ENCODE measurements around the gene HOXA1.

The HOXA1 gene

DNA sequence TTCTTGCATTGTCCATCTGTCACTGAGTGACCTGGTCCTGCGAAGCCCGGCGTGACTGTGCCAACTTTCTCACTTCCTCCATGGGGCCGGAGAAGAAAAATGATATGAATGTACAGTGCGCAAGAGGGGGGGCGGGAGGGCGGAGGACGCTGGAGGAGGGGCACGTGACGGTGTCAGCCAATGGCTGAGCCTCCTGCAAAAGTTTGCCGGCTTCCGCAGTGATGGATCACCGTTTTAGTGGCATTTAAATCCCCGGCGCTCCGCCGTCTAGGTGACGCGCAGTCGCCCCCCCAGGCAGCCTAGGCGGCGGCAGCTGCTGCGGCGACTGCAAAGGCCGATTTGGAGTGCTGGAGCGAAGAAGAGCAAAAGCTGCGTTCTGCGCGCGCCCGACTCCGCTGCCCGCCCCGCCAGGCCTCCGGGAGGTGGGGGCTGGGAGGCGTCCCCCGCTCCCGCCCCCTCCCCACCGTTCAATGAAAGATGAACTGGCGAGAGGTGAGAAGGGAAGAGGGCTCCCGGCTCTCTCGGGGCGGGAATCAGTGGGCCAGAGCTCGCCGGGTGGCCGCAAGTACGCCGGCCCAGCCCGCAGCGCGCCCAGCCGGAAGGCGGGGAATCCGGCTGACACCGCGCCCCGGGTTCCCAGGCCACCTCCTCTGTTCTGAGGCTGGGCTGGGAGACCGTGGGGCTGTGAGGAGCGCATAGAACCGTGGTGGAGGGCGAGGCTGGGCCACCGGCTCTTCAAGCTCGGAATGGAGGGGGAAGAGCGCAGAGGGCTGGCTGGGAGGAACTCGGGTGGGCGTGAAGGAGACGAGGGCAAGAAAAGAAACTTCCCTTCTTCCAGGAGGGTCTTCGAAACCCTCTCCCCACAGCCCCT lies at the start of gene HOXA1:
HOXA1 (minus strand) TSS at position 104 of the 871 bp plus-strand sequence; CDS start at position 16, 88 bp downstream.
- DNase-seq (ENCODE audit: low spot score), result peak; percentile 74

GRCh38 chr7:27145165-27145913 lies 49.5 kb upstream of the HOXA1 start:
- DNase-seq (ENCODE audit: low spot score), result no peak

- no peak for DNase-seq (ENCODE audit: low spot score)
Observed at GRCh38 chr7:27144781-27145164, 49.0 kb upstream of the HOXA1 start.

DNA sequence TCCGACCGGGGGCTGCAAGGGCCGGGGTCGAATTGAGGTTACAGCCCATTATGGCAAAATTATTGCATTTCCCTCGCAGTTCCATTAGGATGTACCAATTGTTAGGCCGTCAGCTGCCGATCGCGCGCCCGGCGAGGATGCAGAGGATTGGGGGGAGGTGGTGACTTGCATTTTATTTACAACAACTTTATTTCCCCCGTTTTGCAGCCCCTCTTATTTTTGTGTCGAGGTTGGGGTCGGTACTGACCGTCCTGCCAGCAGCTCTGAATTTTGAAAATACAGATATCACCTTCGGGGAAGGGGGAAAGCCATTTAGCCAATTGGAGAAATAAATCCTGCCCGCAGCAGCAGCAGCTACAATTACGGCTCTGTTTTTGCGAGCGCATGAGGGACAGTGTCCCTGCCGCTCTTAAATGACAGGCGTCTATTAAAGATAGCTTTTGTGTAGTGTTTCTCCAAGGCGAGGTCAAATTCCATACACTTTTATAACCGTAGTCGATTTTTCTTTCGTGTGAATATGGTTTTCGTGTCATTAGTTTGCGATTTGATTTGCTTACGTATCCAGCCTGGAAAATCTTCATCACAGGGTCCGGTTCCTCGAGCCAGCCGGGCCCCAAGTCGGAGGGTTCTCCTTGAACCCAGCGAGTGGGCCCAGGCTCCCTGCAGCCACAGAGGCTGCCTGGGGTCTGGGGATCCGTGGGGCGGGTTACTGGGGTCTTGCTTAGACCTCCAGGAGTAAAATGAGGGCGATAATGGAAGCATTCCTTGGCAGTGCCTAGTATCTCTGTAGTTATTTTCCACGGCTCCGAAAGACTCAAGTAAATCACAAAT lies 48.4 kb upstream of the HOXA1 start:
- DNase-seq (ENCODE audit: low spot score), result no peak

- no peak for DNase-seq (ENCODE audit: low spot score)
Observed at GRCh38 chr7:27143023-27143949, 47.5 kb upstream of the HOXA1 start, which contains the start of gene HOXA5. HOXA5 (minus strand) TSS chr7:27143681; CDS start chr7:27143607, 74 bp downstream.

DNA sequence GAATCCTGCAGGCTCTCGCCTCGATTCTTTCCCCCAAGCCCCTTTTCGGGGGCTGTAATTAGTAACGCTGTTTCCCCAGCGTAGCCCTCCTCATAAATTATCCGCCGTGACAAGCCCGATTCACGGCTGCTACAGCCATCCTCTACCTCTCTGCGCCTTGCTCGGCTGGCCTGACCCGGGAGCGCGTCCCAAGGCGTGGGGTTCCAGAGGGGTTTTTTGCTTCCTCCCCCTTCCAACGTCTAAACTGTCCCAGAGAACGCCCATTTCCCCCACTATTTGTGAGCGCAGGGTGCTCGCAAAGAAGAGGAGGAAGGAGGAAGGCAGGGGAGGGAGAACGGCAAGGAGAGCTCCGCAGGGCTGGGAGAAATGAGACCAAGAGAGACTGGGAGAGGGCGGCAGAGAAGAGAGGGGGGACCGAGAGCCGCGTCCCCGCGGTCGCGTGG lies 46.8 kb upstream of the HOXA1 start:
- no peak for DNase-seq (ENCODE audit: low spot score)

GRCh38 chr7:27141923-27142579 lies 46.3 kb upstream of the HOXA1 start:
- no peak for DNase-seq (ENCODE audit: low spot score)

- DNase-seq (ENCODE audit: low spot score), result no peak
Observed at GRCh38 chr7:27141137-27141922, 45.5 kb upstream of the HOXA1 start.

DNA sequence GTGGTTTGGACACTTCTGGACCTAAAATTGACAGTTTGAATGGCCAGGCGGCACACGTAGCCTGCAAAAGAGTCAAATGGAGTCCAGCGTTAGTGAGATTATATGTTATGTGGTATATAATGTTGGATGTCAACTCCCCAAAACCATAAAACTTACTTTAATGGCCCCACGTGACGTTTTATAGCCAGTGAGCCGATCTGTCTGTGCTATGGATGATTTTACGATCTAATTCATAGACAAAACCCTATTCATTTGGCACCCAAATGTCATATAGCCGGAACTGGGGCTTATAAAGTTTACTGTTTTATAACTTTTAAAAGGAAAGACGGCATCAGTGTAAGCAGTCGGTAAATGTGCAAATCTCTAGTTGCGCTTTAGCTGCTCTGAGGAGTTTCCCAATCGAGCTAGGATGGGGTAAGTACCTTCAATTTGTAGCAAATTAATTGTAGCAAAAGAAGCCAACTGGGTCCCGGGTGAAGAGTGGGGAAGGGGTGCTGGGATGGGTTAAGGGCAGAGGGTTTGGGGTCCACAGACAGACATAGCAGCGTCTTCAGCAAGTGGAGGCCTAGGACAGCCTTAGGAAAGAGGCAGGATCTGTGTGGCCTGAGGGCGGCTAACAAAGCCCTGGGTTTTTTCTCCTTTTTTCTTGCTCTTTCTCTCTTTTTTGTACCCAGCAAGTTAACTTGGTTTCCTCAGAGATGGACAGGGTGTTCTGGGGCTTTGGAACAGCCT lies 44.5 kb upstream of the HOXA1 start:
- DNase-seq (ENCODE audit: low spot score), result no peak

DNA sequence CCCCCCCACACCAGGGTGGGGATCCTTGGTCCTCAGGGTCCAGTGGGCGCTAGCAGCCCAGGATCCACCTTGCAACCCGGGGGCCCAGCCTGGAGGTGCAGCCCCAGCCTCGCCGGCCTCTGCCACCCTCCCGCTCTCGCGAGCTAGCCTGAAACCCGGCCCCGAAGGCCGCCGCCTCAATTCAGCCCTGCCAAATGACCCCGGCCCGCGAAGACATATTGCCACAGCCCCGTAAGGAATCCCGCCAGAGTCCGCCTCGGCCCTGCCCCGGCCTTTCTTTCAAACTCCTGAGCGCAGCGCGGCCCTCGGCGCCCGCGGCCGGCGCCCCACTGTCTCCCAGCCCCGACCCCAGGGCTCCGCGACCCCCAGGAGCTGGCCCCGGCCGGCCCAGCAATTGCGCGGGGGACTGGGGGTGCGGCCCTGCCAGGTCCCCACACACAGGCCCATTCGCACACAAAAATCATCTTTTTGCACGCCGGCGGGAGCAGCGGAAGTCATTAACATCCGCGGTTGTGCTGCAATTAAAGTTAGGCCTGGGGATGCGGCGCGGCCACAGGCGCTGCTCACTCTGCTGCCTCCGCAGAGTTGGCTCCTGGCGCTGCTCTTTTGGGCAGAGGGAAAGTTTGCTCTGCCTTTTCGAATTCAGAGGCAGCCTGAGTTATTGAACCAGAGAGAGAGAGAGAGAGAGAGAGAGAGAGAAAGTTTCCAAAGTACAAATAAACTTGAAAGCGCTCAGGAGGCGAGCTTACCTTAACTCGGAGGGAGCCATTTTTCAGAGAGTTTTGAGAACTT lies 43.7 kb upstream of the HOXA1 start:
- DNase-seq (ENCODE audit: low spot score), result no peak

GRCh38 chr7:27138985-27139333 lies 43.2 kb upstream of the HOXA1 start:
- no peak for DNase-seq (ENCODE audit: low spot score)

DNA sequence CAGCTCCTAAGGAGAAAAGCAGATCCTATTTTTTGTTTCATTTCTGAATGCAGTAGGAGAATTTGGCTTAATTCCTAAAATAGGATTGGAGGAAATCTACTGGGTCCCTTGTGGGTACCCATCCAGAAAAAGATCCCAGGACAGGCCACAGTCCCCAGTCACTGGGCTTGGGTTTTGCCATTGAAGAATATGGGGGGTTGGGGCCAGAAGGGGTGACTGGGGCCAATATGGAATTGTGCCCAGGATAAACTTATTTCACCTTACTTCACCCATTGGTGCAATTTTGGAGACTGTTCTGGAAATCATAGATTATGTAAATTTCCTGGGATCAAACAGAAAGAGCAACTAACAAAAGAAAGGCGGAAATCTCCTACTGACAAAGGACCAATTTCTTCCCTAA lies 42.7 kb upstream of the HOXA1 start:
- no peak for DNase-seq (ENCODE audit: low spot score)

DNA sequence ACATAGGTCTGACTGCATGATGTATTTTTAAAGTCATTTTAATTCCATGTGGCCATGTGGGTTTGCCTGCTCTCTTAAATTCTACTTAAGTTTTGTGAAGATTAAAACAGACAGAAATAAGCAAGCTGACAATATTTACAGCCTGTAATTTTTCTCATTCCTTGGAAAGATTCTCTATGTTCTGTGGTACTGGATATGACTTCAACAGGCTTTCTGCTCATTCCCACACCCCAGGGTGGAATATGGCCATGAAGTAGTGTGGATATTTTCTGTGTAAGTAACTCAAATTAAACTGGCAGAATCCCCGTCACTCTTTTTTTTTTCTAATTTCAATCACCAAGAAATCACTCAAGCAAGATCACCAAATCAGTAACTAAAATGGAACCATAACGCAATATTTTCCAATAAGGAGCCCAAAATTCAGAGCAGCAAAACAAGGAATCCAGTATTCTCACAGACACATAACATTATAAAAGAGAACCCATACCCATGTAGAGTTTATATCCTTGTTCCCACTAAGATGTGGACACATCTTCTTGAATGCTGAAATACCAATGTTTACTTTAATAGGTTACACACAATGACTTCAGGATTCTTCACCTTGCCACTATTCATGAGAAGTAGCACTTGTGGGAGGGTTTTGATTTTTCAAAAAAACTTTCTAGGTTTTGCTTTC lies 42.0 kb upstream of the HOXA1 start:
- no peak for DNase-seq (ENCODE audit: low spot score)

- DNase-seq (ENCODE audit: low spot score), result no peak
Observed at GRCh38 chr7:27134392-27134791, 38.6 kb upstream of the HOXA1 start.

DNA sequence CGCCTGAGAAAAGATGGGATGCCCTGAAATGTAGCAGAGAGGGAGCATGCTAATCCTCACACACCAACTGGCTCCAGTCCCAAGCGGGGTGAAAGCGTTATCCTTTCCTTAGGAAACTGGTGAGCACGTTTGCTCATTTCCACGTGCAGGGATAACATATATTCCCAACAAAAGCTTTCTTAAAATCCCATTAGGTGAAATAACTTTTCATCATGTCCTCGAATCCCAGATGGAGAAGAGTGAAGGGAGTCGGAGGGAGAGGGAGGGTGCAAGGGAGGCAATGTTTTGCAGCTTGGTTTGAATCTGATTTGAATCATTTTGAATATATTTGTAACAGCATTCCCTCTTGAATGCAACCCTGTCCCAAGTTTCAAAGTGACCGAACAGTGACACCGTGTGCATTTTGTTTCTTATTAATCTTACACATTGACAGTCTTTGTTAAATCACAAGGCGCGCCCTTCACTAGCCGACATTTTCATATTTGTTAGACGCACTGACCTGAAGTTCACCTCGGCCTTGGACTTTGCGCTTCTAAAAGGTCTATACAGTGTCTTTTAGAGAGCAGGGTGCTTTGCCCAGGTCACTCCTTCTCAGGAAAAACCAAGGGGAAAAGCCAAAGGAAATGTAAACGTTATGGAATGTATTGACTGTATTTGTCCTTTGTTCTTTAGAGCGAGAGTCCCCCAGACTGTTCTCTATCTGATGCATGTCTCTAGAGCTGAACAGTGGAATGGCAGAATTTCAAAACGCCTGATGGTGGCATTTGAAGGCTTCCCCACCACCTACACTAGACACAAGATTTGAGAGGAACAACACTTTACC lies 37.8 kb upstream of the HOXA1 start:
- DNase-seq (ENCODE audit: low spot score), result no peak

DNA sequence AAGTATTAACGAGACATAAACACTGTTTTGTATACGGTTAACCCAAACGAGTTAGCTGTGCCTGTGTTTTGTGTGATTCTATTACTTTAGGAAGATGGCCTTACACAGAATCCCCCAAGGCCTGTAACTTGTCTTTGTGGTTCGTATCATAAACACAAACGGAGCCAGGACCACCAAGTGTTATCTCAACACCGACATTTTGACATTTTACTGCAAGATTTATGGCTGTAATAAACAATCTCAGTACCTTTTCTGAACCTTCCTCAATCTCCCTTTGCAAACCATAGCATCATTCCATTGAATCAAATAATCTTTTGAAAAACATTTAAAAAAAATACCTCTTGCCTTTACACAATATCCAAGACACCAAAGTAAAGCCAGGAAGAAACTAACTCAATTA lies 37.2 kb upstream of the HOXA1 start:
- no peak for DNase-seq (ENCODE audit: low spot score)

GRCh38 chr7:27132214-27132613 lies 36.4 kb upstream of the HOXA1 start:
- DNase-seq (ENCODE audit: low spot score), result no peak

All from CD4-positive, alpha-beta T cell treated with Interleukin-6 at 100 ng/mL for 8 hours (primary cell).